ENCODE results near the gene VIL1.

Gene VIL1

DNA sequence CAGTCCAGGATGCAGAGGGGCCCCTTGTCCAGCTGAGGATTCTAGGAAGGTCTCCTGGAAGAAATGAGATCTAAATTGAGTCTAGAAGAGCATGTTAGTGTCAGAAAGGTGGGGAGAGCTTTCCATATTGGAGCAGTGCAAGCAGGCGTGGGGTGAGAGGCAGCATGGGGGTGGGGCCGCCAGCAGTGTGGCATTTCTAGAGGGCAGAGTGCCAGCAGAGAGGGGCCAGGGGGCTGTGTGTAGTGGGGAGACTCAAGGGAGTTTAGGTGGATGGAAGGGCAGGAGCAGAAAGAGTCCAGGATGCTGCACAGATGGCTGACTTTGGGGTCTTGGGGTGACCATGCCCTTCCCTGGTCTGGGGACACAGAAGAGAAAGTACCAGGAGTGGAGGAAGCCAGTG is 2.1 kb downstream of the VIL1 start:
- TF ChIP-seq, protein P1, sequence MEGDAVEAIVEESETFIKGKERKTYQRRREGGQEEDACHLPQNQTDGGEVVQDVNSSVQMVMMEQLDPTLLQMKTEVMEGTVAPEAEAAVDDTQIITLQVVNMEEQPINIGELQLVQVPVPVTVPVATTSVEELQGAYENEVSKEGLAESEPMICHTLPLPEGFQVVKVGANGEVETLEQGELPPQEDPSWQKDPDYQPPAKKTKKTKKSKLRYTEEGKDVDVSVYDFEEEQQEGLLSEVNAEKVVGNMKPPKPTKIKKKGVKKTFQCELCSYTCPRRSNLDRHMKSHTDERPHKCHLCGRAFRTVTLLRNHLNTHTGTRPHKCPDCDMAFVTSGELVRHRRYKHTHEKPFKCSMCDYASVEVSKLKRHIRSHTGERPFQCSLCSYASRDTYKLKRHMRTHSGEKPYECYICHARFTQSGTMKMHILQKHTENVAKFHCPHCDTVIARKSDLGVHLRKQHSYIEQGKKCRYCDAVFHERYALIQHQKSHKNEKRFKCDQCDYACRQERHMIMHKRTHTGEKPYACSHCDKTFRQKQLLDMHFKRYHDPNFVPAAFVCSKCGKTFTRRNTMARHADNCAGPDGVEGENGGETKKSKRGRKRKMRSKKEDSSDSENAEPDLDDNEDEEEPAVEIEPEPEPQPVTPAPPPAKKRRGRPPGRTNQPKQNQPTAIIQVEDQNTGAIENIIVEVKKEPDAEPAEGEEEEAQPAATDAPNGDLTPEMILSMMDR (IDR thresholded peaks at IDR 0.05; ENCODE audit: control insufficient read depth, extremely low read depth, insufficient read depth), result no peak
- no peak overlapping the region for H3K4me3 ChIP-seq (ENCODE audit: low read depth, low read length)
- no peak for DNase-seq (ENCODE audit: low read depth)

DNA sequence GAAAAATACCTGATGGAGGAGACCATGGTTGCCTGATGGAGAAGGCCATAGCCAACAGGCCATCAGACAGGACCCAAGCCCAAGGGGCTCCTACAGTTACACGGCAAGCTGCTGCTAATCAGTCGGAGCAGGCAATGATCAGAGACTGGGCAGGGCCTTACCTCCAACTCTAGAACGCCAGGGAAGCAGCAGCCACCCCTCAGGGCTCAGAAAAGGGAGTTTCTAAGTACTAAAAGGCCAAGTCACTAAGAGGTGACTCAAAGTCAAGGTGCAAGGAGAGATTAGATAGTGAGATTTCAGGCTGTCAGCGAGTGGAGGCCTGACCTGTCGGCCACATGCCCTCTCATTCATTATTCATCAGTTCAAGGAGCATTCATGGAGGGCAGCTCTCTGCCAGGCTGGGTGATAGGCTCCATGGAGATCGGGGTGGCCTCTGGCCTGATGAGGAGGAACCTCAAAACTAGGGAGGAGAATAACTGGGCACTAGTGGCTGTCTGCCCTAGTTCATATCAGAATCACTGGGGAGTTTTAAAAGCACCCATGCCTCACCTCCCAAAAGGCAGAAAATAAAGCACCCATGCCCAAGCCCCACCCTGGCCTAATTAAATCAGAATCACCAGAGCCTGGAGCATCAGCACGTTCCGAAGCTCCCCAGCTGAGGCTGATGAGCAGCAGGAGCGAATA is 3.6 kb downstream of the VIL1 start:
- no peak overlapping the region for H3K4me3 ChIP-seq (ENCODE audit: low read depth, low read length)
- TF ChIP-seq, protein P1 (IDR thresholded peaks at IDR 0.05; ENCODE audit: control insufficient read depth, extremely low read depth, insufficient read depth), result no peak
- DNase-seq (ENCODE audit: low read depth), result no peak

DNA sequence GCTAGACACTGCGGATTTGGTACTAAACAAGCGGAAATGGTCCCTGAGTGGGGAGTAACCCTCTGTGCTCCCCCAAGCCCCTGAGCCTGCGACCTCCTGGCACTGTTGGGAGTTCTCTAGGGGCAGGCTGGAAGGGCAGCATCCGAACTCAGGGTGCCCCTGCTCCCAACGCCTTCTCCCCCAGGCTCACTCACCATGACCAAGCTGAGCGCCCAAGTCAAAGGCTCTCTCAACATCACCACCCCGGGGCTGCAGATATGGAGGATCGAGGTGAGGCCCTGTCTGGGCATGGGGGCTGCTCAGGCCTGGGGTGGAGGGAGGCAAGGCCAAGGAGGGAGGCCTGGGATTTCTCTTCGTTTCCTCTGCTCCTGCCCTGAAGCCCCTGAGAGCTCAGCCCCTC is 4.7 kb downstream of the VIL1 start:
- TF ChIP-seq, protein P1 (IDR thresholded peaks at IDR 0.05; ENCODE audit: control insufficient read depth, extremely low read depth, insufficient read depth), result no peak
- DNase-seq (ENCODE audit: low read depth), result no peak
- no peak overlapping the region for H3K4me3 ChIP-seq (ENCODE audit: low read depth, low read length)

DNA sequence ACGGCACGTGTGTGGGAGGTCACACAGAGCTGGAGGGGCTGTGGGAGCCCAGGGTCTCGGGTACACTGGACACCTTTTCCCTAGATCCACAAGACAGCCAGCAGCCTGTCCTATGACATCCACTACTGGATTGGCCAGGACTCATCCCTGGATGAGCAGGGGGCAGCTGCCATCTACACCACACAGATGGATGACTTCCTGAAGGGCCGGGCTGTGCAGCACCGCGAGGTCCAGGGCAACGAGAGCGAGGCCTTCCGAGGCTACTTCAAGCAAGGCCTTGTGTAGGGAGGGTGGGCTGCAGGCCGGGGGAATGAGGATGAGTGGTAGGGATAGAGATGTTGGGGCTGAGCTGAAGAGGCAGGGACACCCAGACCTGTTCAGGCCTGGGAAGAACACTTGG is 6.6 kb downstream of the VIL1 start:
- no peak for DNase-seq (ENCODE audit: low read depth)
- TF ChIP-seq, protein P1 (IDR thresholded peaks at IDR 0.05; ENCODE audit: control insufficient read depth, extremely low read depth, insufficient read depth), result no peak
- no peak overlapping the region for H3K4me3 ChIP-seq (ENCODE audit: low read depth, low read length)

DNA sequence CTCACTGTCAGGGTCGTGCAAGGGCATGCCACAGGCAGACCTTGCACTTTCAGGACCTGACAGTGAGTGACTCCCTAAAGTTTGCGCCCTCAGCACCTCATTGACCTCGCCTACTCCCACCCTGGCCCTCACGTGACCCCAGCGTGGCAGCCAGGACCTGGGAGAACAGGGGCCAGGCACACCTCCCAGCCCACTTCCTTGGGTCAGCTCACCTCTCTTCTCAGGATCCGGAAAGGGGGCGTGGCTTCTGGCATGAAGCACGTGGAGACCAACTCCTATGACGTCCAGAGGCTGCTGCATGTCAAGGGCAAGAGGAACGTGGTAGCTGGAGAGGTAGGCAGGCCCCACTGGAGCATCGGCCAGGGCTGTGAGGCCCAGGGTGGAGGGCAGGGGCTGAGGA is 8.8 kb downstream of the VIL1 start:
- TF ChIP-seq, protein P1 (IDR thresholded peaks at IDR 0.05; ENCODE audit: control insufficient read depth, extremely low read depth, insufficient read depth), result no peak
- no peak overlapping the region for H3K4me3 ChIP-seq (ENCODE audit: low read depth, low read length)
- DNase-seq (ENCODE audit: low read depth), result no peak

DNA sequence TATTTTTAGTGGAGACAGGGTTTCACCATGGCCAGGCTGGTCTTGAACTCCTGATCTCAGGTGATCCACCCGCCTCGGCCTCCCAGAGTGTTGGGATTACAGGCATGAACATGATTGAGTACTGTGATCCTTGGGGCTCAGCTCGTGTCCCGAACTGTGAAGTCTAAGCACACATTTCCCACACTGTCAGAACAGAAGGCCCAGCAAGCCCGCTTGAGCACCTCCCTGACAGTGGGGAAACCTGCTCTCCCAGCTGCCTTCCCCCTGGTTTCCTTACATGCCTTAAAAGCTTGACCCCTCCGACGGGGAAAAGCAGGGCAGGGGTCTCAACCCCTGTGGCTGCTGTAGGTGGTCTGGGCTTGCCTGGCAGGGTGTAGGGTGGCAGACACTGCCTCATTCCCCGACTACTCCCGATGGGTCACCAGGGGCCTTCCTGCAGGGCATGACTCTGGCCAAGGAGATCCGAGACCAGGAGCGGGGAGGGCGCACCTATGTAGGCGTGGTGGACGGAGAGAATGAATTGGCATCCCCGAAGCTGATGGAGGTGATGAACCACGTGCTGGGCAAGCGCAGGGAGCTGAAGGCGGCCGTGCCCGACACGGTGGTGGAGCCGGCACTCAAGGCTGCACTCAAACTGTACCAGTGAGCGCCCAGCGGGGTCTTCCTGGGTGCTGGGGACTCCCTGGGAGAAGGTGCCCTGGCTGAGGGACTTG is 10.1 kb downstream of the VIL1 start:
- TF ChIP-seq, protein P1 (IDR thresholded peaks at IDR 0.05; ENCODE audit: control insufficient read depth, extremely low read depth, insufficient read depth), result no peak
- H3K4me3 ChIP-seq (ENCODE audit: low read depth, low read length), result no peak overlapping the region
- no peak for DNase-seq (ENCODE audit: low read depth)

Data from LNCaP clone FGC (cell line).